ENCODE results near the gene PDIA6.
"Not testable (repeated sequence)": the region's sequence is repeated elsewhere in the genome, so short reads cannot be mapped to it uniquely, and the experiment has no call there.

The PDIA6 gene

GRCh38 chr2:10780821-10781220, 31.8 kb downstream of the PDIA6 start:
- DNase-seq (ENCODE audit: low spot score): not testable (repeated sequence)

GRCh38 chr2:10780491-10780820, 32.1 kb downstream of the PDIA6 start:
- DNase-seq (ENCODE audit: low spot score): no peak

- DNase-seq (ENCODE audit: low spot score): no peak
These were observed 32.7 kb downstream of the PDIA6 start for GRCh38 chr2:10779776-10780490.

- no peak for DNase-seq (ENCODE audit: low spot score)
These were observed 33.9 kb downstream of the PDIA6 start for GRCh38 chr2:10778724-10779115.

- no peak for DNase-seq (ENCODE audit: low spot score)
These were observed 34.5 kb downstream of the PDIA6 start for GRCh38 chr2:10777842-10778723.

- no peak for DNase-seq (ENCODE audit: low spot score)
These were observed 35.3 kb downstream of the PDIA6 start for GRCh38 chr2:10777111-10777841.

- no peak for DNase-seq (ENCODE audit: low spot score)
These were observed 36.2 kb downstream of the PDIA6 start for GRCh38 chr2:10776231-10776977.

GRCh38 chr2:10775831-10776230, 36.8 kb downstream of the PDIA6 start:
- no peak for DNase-seq (ENCODE audit: low spot score)

GRCh38 chr2:10775021-10775780, 37.4 kb downstream of the PDIA6 start:
- DNase-seq (ENCODE audit: low spot score): no peak

- DNase-seq (ENCODE audit: low spot score): no peak
These were observed 38.2 kb downstream of the PDIA6 start for GRCh38 chr2:10774394-10774793.

GRCh38 chr2:10773821-10774341, 38.7 kb downstream of the PDIA6 start:
- DNase-seq (ENCODE audit: low spot score): no peak

GRCh38 chr2:10772868-10773215, 39.7 kb downstream of the PDIA6 start:
- no peak for DNase-seq (ENCODE audit: low spot score)

GRCh38 chr2:10772201-10772867, 40.3 kb downstream of the PDIA6 start:
- no peak for DNase-seq (ENCODE audit: low spot score)

GRCh38 chr2:10771786-10772185, 40.8 kb downstream of the PDIA6 start:
- no peak for DNase-seq (ENCODE audit: low spot score)

GRCh38 chr2:10770956-10771750, 41.4 kb downstream of the PDIA6 start:
- DNase-seq (ENCODE audit: low spot score): no peak

- peak; percentile 73 for DNase-seq (ENCODE audit: low spot score)
These were observed 44.5 kb downstream of the PDIA6 start for GRCh38 chr2:10768063-10768507.

GRCh38 chr2:10765914-10766313, 46.7 kb downstream of the PDIA6 start:
- no peak for DNase-seq (ENCODE audit: low spot score)

- no peak for DNase-seq (ENCODE audit: low spot score)
These were observed 47.1 kb downstream of the PDIA6 start for GRCh38 chr2:10765461-10765860.

GRCh38 chr2:10764896-10765295, 47.7 kb downstream of the PDIA6 start:
- no peak for DNase-seq (ENCODE audit: low spot score)

Measured in iPS-NIHi11 (cell line).